Measurements from ENCODE around the gene MEF2A.
"Not testable (repeated sequence)": the region's sequence is repeated elsewhere in the genome, so short reads cannot be mapped to it uniquely, and the experiment has no call there.

The MEF2A gene

DNA sequence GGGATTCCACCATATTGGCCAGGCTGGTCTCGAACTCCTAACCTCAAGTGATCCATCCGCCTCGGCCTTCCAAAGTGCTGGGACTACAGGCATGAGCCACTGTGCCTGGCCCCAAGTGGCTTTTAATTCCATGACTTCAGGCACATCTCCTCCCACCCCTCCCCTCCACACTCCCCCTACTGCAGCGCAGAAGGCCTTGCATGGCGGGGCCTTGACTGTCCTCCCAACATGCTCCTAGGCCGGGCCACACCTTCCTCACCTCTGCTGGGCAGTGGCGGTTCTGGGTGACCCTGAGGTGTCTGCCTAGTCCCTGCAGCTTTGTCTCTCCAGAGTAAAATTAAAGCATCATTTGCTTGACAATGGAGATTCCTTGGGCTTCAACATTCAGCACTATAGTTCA is 160.5 kb downstream of the MEF2A start:
- no peak overlapping the region for H3K4me3 ChIP-seq (ENCODE audit: low read depth, low read length)

DNA sequence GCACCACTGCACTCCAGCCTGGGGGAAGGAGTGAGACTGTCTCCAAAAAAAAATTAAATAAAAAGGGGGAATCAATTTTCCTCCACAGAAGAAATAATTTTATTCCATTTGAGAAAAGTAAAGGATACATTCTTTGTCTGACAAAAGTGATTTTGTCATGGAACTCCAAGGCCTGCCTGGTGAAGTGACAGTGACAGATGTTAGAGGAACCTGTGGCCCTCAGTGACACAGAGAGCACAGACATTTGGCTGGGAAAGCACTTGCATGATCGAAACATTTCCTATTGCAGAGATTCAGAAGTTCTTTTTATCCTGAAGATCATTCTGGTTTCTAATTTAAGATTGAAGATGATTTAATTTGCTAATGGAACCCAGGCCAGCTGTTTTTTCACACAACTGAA is 161.5 kb downstream of the MEF2A start:
- no peak overlapping the region for H3K4me3 ChIP-seq (ENCODE audit: low read depth, low read length)

DNA sequence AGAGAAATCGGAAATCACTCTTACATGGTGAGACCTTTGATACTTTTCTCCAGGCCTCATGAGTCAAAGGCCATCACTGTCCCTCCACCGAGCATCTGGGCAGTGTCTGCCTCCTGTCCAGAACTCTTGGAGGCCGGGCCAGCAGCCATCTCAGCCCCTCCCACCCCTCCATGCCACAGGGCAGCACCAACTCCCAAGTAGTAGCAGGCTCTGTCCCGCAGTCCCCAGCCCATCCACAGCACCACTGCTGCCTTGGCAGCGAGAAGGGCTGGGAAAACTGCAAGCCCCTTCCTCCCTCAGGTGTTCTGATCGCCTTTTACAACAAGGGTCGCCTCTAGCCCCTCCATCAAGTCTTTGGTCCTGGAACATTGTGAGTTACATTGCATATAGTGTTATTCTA is 161.9 kb downstream of the MEF2A start:
- H3K4me3 ChIP-seq (ENCODE audit: low read depth, low read length), result no peak overlapping the region

- H3K4me3 ChIP-seq (ENCODE audit: low read depth, low read length), result no peak overlapping the region
Observed at GRCh38 chr15:99728916-99729315, 163.1 kb downstream of the MEF2A start.

DNA sequence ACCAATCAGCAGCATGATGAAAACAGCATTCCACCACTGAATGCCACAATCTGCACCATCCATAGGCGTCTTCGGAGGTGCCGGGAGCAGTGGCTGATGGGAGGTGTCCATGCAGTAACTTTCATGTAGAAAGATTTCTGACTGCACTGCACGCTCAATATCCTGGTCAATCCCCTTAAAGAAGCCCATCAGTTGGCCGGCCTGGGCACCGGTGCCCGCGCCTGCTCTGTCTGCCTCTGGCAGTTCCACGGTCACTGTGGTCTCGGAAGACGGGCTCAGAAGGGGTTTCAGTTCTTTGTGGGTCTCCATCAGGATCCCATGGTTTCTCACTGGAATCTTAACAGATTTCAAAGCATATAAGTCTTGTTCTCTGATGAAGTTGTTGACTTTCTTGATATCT is 163.5 kb downstream of the MEF2A start:
- no peak overlapping the region for H3K4me3 ChIP-seq (ENCODE audit: low read depth, low read length)

DNA sequence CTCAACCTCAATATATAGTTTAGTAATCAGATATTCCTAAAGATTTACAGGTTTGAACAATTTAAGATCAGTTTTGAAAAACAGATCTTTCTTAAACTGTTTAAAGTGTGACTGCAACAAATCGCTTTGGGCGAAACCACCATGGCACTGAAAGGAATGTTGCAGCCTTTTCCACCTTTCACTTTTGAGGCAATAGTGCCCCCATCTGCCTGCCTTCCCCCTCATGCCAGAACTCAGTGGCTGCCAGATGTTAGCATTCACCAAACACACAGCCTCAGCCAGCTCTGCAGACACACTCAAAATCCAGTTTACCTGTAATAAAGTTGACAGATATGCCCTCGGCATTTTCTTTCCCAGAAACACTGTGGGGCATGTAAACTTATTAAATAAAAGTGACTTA is 164.1 kb downstream of the MEF2A start:
- no peak overlapping the region for H3K4me3 ChIP-seq (ENCODE audit: low read depth, low read length)

GRCh38 chr15:99731336-99732123 is 165.7 kb downstream of the MEF2A start:
- H3K4me3 ChIP-seq (ENCODE audit: low read depth, low read length), result no peak overlapping the region

DNA sequence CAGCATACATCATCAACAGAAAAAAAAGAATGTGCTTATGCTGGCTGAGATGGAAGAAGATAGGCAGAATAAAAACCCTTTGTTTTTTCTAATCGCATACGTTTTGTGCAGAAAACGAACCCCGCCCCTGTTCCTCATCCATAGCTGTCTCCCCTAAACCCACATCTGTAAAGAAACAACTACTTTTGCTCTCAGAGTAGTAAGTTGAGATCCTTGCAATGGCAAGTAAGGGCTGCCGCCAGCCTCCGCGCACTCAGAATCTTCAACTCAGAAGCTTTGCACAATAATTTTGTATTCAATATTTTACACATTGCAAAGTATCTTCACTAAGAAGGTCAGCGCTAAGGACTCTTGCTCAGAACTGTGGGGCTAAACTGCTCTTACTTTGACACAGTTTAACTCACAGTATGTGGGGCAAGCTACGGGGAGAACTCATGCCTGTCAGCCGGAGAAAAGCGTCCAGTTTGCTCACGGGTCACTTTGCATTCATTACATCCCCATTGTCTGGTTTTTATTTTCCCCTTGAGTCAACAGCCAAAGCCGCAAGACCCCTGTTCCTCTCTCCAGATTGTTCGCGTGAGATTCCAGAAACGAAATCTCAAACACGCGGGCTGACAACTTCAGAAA is 166.5 kb downstream of the MEF2A start:
- H3K4me3 ChIP-seq (ENCODE audit: low read depth, low read length), result peak overlapping the region; percentile 67

DNA sequence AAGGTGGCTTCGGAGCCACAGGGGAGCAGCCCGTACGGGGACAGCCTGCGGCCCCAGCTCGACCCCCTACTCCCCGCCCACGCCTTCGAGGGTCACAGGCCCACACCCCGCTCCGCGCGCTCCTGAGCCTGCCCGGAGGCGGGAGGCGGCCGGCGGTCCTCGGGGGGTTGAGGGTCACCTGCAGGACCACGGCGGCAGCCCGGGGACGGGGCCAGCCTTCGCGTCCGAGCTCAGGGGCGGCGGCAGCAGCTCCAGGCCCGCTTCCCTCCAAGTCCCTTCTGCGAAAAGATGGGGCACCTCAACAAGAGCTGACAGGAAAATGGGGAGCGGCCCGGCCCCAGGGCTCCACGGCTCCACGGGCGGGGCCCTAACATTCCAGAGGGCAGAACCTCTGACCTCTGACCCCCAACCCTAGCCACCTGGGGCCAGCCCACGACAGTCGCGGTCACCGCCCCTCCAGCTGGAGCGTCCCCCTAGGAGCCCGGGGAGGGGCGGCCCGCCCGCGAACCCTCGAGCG is 167.0 kb downstream of the MEF2A start:
- peak overlapping the region; percentile 67 for H3K4me3 ChIP-seq (ENCODE audit: low read depth, low read length)

DNA sequence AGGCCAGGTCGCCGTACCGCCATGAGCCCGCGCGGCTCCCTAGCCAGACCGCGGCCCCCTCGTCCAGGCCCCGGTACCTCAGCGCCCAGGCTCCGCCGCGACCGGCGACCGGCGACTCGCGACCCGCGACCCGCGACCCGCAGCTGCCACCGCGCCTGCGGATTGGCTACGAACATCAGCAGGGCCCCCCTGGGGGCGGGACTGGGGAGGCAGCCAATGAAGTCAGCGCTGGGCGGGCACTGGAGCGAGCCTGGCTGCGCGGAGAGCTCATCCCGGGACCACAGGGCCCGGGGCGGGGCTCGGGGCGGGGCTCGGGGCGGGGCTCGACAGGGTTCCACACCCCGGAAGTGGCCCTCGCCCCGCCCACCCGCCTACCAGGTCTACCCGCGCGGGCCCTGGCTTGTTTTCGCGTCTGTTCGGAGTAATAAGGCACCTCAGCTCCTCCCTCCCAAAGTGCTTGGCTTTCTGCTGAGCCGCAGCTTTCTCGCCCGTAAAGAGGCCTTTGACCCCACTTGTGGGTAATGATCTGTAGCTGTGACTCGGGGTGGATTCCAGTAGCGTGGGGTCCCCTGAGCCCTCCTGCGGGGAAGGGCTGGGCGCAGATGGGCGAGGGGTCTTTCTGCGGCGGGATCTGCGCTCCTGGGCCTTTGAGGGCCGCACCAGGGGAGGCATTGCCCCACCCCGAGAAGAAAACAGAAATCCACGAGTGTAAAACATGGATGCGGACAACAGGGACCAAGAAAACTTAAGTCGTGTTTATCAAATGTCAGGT is 167.7 kb downstream of the MEF2A start, which contains the start of gene LYSMD4:
Gene LYSMD4 (minus strand): TSS at position 170 of the 772 bp plus-strand sequence. CDS start 1,438 bp downstream, outside the sequence.
- H3K4me3 ChIP-seq (ENCODE audit: low read depth, low read length), result peak within 1 kb of the TSS; percentile 67

DNA sequence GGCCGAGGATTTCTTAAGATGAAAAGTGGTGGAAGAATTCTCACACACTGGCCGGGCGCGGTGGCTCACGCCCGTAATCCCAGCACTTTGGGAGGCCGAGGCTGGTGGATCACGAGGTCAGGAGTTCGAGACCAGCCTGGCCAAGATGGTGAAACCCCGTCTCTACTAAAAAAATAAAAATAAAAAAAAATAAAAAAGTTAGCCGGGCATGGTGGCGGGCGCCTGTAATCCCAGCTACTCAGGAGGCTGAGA is 168.2 kb downstream of the MEF2A start:
- H3K4me3 ChIP-seq (ENCODE audit: low read depth, low read length), result peak overlapping the region; percentile 24

- no peak overlapping the region for H3K4me3 ChIP-seq (ENCODE audit: low read depth, low read length)
Observed at GRCh38 chr15:99734575-99734974, 168.8 kb downstream of the MEF2A start.

GRCh38 chr15:99735868-99736267 is 170.1 kb downstream of the MEF2A start:
- no peak overlapping the region for H3K4me3 ChIP-seq (ENCODE audit: low read depth, low read length)

GRCh38 chr15:99736702-99737101 is 170.9 kb downstream of the MEF2A start:
- H3K4me3 ChIP-seq (ENCODE audit: low read depth, low read length), result no peak overlapping the region

- no peak overlapping the region for H3K4me3 ChIP-seq (ENCODE audit: low read depth, low read length)
Observed at GRCh38 chr15:99738021-99738847, 172.4 kb downstream of the MEF2A start.

DNA sequence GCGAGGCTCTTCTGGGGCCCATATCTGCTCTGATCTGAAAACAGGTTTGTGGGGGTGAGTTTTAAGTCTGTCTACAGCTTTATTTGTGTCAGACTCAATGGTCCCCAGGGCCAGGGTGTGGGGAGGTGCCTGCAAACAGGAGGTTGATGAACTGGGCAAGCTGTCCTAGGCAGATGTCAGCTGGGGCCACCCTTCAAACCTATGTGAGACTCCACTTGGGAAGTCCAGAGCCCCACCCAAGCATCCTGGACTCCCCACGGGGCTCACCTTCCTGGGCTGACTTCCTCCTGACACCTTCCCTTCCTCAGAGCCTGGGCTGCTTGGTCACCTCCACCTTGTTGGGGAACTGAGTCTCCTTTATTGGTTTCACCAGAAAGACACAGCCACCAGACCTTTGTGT is 176.1 kb downstream of the MEF2A start:
- no peak overlapping the region for H3K4me3 ChIP-seq (ENCODE audit: low read depth, low read length)

- no peak overlapping the region for H3K4me3 ChIP-seq (ENCODE audit: low read depth, low read length)
Observed at GRCh38 chr15:99744142-99744541, 178.4 kb downstream of the MEF2A start.

DNA sequence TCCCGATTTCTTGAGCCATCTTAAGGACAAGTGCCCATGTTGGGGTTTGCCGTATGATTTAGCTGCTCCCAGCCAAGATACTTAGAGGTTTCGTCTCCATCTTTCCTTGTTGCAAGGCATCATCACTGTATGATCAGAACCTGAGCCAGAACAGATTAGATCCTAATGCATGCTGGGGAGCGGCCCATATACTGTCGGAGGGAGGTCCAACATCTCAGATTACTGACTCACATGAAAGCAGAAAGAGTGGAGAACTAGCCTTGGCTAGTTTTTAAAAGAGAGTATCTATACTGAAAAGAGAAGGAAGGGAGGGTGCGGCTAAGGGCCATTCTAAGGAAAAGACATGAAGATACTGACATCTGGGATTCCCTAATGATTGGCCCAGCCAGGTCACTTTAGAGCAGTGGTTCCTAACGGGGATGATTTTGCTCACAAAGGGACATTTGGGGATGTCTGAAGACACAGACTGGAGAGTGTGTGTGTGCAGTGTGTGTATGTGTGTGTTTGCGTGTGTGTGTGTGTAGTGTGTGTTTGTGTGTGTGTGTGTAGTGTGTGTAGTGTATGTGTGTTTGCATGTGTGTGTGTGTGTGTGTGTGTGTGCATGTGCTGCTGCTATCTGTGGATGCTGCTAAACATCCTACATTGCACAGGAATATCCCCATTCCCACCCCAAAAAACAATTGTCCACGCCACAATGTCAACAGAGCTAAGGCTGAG is 179.7 kb downstream of the MEF2A start:
- H3K4me3 ChIP-seq (ENCODE audit: low read depth, low read length), result no peak overlapping the region

GRCh38 chr15:99749386-99749785 is 183.6 kb downstream of the MEF2A start:
- no peak overlapping the region for H3K4me3 ChIP-seq (ENCODE audit: low read depth, low read length)

DNA sequence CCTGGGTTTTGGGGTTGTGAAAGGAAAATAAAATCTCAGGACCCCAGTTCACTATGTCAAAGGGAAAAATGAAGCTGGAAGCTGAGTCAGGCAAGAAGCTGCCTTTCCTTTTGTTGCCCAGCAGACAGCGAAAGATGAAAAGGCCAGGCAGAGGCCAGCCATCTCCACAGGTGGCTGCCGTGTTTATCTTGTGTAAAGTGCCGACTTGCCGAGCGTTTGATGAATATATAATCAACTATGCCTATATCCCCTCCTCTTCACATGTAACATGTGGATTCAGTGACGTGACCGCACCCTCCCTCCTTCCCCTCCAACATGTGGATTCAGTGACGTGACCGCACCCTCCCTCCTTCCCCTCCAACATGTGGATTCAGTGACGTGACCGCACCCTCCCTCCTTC is 184.5 kb downstream of the MEF2A start:
- not testable (repeated sequence) for H3K4me3 ChIP-seq (ENCODE audit: low read depth, low read length)
